ENCODE data around the gene BFSP2.

GRCh38 chr3:133369068-133369440, 30.8 kb upstream of the BFSP2 start:
- TF ChIP-seq CTCF (IDR thresholded peaks at IDR 0.05) = no peak
- TF ChIP-seq POLR2A (IDR thresholded peaks at IDR 0.05) = no peak
